Right lobe of liver (tissue), 4 donors: ENCODE data around the gene DACT3.

Experiments used
- POLR2A ChIP-seq: fragments of 450-650 bp; IDR thresholded peaks from one replicate; pipeline ENCODE4 v1.6.1; 2017; ENCODE audit warnings: antibody characterized with exemption, mild to moderate bottlenecking
- TF ChIP-seq, protein P1 (sequence below), 4 donors: fragments of 200-600 bp in 3 of 4; fragments of 450-650 bp in 1 of 4; IDR thresholded peaks; one replicate each; pipeline versions ENCODE4 v1.5.1 to v1.8.0; 2016 to 2022; ENCODE audit warnings: antibody characterized with exemption in 4 of 4, mild to moderate bottlenecking in 2 of 4
- donor health status: DM: no; HTN: no; CAD: no.
- donor health status: DM: no; HTN: no; CAD: no.
- donor health status: DM: no; HTN: yes; CAD: no.

DNA sequence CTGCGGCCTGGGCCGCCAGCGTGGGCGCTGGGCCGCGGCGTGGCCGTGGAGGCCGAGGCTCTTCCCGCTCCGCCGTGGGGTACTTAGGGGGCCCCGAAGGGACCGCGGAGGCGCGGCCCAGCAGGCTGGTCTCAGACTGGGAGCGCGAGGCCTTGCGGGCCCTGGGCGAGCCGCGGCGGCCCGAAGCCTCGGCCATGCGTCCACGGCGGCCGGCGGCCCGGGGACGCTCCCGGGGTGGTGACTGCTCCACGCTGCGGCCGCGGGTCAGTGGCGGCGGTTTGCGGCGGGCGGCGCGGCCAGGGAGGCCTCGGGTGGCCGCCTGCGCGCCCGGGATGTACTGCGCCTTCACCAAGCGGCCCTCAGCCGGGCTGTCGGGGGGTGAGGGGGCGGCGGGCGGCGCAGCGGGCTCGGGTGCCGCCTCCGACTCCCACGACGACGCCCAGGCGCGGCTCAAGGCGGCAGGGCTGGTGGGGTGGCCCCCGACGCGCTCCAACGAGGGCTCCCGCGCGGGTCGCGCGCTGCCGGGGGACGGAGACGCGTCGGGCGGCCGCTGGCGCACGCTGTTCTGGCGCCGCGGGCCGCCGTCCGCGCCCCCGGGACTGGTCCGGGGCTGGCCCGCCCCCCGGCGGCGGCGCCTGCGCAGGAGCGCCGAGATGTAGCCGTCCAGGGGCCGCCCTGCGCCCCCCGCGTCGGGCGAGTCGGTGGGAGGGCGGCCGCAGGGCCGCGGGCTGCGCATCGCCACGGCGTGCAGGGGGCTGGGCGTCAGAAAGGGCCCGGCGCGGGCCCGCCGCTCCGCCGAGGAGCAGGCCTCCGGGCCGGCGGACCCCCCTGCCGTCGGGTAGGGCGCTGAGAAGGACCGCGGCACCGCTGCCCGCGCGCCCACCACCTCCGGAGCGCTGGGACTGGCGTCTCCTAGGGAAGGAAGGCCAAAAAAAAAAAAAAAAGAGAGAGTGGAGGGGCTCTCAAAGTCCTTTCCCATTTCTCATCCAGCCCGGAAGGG, 11.7 kb downstream of the DACT3 start:
- TF ChIP-seq, protein P1, sequence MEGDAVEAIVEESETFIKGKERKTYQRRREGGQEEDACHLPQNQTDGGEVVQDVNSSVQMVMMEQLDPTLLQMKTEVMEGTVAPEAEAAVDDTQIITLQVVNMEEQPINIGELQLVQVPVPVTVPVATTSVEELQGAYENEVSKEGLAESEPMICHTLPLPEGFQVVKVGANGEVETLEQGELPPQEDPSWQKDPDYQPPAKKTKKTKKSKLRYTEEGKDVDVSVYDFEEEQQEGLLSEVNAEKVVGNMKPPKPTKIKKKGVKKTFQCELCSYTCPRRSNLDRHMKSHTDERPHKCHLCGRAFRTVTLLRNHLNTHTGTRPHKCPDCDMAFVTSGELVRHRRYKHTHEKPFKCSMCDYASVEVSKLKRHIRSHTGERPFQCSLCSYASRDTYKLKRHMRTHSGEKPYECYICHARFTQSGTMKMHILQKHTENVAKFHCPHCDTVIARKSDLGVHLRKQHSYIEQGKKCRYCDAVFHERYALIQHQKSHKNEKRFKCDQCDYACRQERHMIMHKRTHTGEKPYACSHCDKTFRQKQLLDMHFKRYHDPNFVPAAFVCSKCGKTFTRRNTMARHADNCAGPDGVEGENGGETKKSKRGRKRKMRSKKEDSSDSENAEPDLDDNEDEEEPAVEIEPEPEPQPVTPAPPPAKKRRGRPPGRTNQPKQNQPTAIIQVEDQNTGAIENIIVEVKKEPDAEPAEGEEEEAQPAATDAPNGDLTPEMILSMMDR (IDR thresholded peaks at IDR 0.05), result no peak
- no peak for TF ChIP-seq POLR2A
